Panc1 (cell line): ENCODE results near the gene HTRA2.

Experiments
- CTCF ChIP-seq: fragments of 450-650 bp; IDR thresholded peaks from 2 replicates; pipeline ENCODE4 v1.5.1; 2017; ENCODE audit warnings: mild to moderate bottlenecking
- POLR2AphosphoS5 ChIP-seq: IDR thresholded peaks from 2 replicates; pipeline ENCODE4 v1.6.1; 2012; ENCODE audit warnings: mild to moderate bottlenecking, low read depth, low read length, moderate library complexity
- REST ChIP-seq, 2 experiments: IDR thresholded peaks; 2 replicates each; pipeline ENCODE4 v1.6.1; 2011 to 2012; ENCODE audit warnings: low read depth in 2 of 2, control low read depth in 1 of 2, low read length in 1 of 2, mild to moderate bottlenecking in 1 of 2, moderate library complexity in 1 of 2; ENCODE audit not compliant: insufficient read depth in 1 of 2
- SIN3A ChIP-seq: IDR thresholded peaks from 2 replicates; pipeline ENCODE4 v1.6.1; 2012; ENCODE audit warnings: low read depth, mild to moderate bottlenecking, low read length, moderate library complexity, borderline replicate concordance; ENCODE audit not compliant: insufficient read depth
- TCF7L2 ChIP-seq: IDR thresholded peaks from 2 replicates; pipeline ENCODE4 v1.6.1; 2011; ENCODE audit warnings: mild to moderate bottlenecking, low read depth, low read length, inconsistent platforms

GRCh38 chr2:74582184-74582583 is 52.5 kb downstream of the HTRA2 start:
- TF ChIP-seq REST (IDR thresholded peaks at IDR 0.05; ENCODE audit: insufficient read depth in 1 of 2, low read depth in 2 of 2, low read length in 1 of 2): no peak
- no peak for TF ChIP-seq CTCF
- TF ChIP-seq POLR2AphosphoS5: no peak
- no peak for TF ChIP-seq SIN3A
- TF ChIP-seq TCF7L2: no peak
